Memory B cell (primary cell): Measurements from ENCODE around the gene SKAP2.

Experiments used
- ATAC-seq: fragments of 150-1000 bp; cut with Tn5 transposase; 2 replicates; pipeline ENCODE4 v1.10.0; 2021; ENCODE audit warnings: low read depth, mild to moderate bottlenecking, moderate library complexity
- DNase-seq, 2 donors: peaks; one replicate each; pipeline ENCODE4 v3.0.0; 2022; ENCODE audit warnings: low spot score in 2 of 2
- H3K27ac Mint-ChIP-seq: one replicate; pipeline ENCODE4 v1.8.0; 2022; ENCODE audit warnings: mild to moderate bottlenecking, moderate library complexity, mixed read lengths
- H3K27me3 Mint-ChIP-seq: one replicate; pipeline ENCODE4 v1.8.0; 2022; ENCODE audit warnings: mixed read lengths
- H3K36me3 Mint-ChIP-seq: one replicate; pipeline ENCODE4 v1.8.0; 2022; ENCODE audit warnings: mild to moderate bottlenecking, mixed read lengths
- H3K4me1 Mint-ChIP-seq: one replicate; pipeline ENCODE4 v1.8.0; 2022; ENCODE audit warnings: mixed read lengths
- H3K4me3 Mint-ChIP-seq: one replicate; pipeline ENCODE4 v1.8.0; 2022; ENCODE audit warnings: mild to moderate bottlenecking, moderate library complexity, mixed read lengths
- H3K9me3 Mint-ChIP-seq: one replicate; pipeline ENCODE4 v1.8.0; 2022; ENCODE audit warnings: mixed read lengths

SKAP2 gene

DNA sequence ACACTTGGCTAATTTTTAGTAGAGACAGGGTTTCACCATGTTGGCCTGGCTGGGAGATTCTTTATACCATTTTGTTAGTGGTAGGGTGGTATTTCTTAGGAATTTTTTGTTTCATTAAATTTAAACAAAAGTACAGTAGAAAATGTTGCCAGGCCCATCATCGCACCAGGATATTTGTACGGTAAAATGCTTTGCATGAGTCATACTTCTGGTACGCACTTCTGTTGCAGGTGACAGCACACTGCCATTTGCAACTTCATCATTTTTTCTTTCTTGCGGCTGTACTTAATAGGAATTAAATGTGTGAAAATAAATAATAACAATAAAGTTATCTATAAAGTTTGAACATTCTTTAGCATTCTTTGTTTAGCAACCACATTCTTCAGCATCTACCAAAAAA, 195.6 kb downstream of the SKAP2 start:
- H3K4me1 Mint-ChIP-seq: peaks cover 8% of the 10 kb centered on the region
- DNase-seq: no peak
- no peak overlapping the region for H3K27ac Mint-ChIP-seq
- no peak overlapping the region for H3K4me3 Mint-ChIP-seq
- H3K36me3 Mint-ChIP-seq: peaks cover 3% of the 10 kb centered on the region
- ATAC-seq: no peak
- H3K9me3 Mint-ChIP-seq: no peaks in the 10 kb centered on the region
- no peaks in the 10 kb centered on the region for H3K27me3 Mint-ChIP-seq

DNA sequence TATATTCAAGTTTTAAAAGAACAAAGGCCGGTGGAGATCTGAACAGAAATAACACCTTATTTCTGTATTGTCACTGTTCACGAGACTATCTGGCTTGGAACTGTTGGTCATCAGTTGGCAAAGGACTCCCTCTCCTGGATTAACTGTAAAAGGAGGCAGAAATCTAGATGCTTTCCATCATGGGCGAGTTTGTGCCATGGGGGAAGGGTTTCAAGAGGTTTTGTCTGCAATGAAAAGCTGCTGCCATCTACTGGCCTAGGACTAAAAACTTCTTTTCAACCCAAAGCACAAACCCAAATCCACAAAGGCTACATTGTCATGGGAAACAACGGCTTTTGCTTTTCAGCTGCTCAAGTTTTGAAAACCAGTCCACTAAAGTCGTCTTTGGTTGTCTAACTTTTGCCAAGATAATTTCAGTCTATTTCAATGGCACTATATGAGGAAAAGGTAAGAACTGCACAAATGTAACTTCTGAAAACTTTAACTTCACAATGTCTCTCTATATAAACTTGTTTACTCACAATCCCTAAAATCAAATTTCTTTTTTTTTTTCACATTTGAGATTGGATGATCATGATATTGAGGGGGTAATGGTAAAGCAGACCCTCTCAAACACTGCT, 196.8 kb downstream of the SKAP2 start:
- peak; percentile 38 to 44 for DNase-seq

DNA sequence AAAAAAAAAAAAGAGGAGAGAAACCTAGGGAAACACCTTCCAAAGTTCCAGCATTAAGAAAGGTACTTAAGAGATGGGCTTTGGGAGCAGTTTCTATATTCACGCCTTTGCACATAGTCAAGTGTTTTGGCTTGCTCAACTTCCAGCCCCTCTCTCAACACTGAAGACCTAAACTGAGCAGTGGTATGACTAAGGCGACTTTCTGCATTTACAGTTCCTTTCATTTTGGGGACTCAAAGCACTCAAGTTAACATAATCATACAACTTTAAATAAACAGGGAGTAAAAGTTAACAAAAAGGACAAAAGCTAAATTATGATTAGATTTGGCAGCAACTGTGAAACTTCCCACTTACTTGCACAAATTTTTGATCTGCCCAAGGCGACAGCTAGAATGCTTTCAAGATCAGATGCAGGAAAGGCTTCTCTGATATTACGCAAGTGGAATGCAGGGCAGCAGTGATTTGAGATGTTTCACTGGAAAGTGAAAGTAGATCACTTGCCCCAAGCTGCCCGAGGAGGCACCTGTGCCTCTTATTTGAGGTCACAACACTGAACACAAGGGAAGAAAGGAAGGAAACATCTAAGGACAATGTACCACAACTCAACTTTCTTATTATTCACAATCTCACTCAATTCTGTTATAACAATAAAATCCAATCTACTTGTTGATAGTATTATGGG, 199.5 kb downstream of the SKAP2 start:
- DNase-seq (no peak), ATAC-seq (peak; percentile 74)
- Mint-ChIP-seq H3K4me1 (peaks cover 8% of the 10 kb centered on the region), H3K27me3 (no peaks in the 10 kb centered on the region), H3K4me3 (no peak overlapping the region), H3K36me3 (no peaks in the 10 kb centered on the region), H3K9me3 (no peaks in the 10 kb centered on the region), H3K27ac (no peak overlapping the region)

More for the DNA sequence above, 196.8 kb downstream of the SKAP2 start:
- Mint-ChIP-seq H3K36me3 (peaks cover 3% of the 10 kb centered on the region), H3K4me3 (no peak overlapping the region), H3K9me3 (no peaks in the 10 kb centered on the region), H3K4me1 (peaks cover 8% of the 10 kb centered on the region), H3K27me3 (no peaks in the 10 kb centered on the region), H3K27ac (no peak overlapping the region)
- peak; percentile 50 for ATAC-seq

DNA sequence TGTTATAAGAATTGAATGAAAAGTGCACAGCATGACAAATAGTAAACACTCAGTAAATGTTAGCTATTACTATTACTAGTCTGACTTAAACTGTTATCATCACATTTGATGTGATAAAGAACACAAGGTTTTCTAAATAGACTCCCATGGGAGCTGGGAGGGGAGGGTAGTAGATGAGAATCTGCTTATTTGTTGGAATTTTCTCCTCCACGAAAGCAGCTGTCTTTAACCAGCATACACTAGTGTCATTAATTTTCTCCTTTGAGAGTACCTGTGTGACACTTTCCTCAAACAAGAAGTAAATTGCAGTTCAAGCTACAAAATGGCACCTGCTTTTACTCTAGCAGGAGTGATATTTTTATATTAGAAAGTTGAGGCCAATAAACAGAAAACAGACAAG, 200.1 kb downstream of the SKAP2 start:
- Mint-ChIP-seq H3K4me1 (peaks cover 8% of the 10 kb centered on the region), H3K9me3 (no peaks in the 10 kb centered on the region), H3K36me3 (no peaks in the 10 kb centered on the region), H3K27ac (no peak overlapping the region), H3K27me3 (no peaks in the 10 kb centered on the region), H3K4me3 (no peak overlapping the region)
- ATAC-seq (no peak), DNase-seq (no peak)

GRCh38 chr7:26663874-26664273, 200.5 kb downstream of the SKAP2 start:
- Mint-ChIP-seq H3K4me1 (peaks cover 8% of the 10 kb centered on the region), H3K36me3 (no peaks in the 10 kb centered on the region), H3K4me3 (no peak overlapping the region), H3K27me3 (no peaks in the 10 kb centered on the region), H3K27ac (no peak overlapping the region), H3K9me3 (no peaks in the 10 kb centered on the region)
- no peak for DNase-seq
- no peak for ATAC-seq

DNA sequence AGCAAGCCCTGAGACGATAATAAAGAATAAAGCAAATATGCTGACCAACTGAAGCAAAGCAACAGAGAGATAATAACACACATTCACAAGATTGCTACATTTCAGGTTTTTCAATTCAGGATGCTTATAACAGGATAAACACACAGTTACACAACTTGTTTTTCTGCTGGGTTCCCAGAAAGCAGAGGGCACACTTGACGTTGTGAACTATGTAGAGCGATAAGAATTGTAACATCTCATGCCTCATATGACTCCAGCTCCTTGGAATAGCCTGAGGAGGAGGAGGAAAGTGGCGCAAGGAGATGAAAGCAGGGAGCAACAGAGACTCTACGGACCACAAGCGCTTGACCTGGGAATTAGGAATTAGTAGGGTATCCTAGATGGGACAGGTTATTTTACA, 201.7 kb downstream of the SKAP2 start:
- peaks cover 8% of the 10 kb centered on the region for H3K4me1 Mint-ChIP-seq
- ATAC-seq: no peak
- DNase-seq: no peak
- H3K27me3 Mint-ChIP-seq: no peaks in the 10 kb centered on the region
- no peaks in the 10 kb centered on the region for H3K36me3 Mint-ChIP-seq
- no peak overlapping the region for H3K4me3 Mint-ChIP-seq
- no peaks in the 10 kb centered on the region for H3K9me3 Mint-ChIP-seq
- no peak overlapping the region for H3K27ac Mint-ChIP-seq

DNA sequence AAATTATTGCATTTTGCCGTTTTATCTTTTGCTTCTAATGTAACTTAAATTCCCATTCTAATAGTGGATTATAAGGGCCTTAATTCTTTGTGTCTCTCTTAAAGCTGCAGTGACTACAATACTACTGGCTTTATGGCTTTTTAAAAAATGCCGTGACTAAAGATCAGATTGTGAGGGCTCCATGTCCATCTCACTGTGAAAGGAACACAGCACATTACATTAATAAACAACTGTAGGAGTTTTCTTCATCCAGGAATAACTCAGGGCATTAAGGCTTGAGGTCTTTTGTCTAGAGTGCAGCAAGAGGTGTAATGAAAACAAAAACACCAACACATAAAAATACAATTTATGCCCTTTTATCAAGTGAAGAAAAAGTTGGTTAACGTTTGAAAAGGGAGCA, 205.3 kb downstream of the SKAP2 start:
- no peaks in the 10 kb centered on the region for H3K9me3 Mint-ChIP-seq
- no peaks in the 10 kb centered on the region for H3K36me3 Mint-ChIP-seq
- no peaks in the 10 kb centered on the region for H3K4me1 Mint-ChIP-seq
- H3K27ac Mint-ChIP-seq: no peak overlapping the region
- H3K4me3 Mint-ChIP-seq: no peak overlapping the region
- DNase-seq: no peak
- no peak for ATAC-seq
- H3K27me3 Mint-ChIP-seq: no peaks in the 10 kb centered on the region

DNA sequence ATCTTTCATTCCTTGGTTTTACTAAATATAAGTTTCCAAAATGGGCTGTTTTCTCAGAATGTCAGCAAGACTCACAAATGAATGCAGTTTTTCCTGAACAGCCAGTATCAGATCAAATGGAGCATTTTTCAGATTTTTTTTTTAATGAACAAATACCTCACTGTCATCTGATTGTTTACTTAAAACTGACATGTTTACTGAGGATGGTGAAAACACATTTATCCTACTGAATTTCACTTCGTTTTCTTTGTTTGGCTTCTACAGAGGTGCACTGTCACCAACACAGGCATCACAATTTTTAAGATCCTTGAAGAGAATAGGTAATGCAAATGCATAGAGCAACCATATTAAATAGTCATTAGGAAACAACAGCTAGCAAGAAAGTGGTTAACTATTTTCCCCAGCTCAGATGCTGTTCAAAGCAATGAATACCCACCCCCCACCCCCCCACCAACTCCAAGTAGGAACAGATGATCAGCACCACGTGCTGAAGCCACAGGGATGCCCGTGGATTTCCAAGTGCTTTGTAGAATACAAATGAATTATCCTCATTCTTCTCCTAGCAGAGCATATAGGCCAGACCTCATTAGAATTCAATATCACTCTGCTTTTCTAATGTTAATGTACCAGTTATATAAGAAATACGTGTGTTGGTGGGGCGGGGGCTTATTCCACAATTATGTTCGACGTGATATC, 205.9 kb downstream of the SKAP2 start:
- ATAC-seq (no peak), DNase-seq (no peak)
- H3K27me3 Mint-ChIP-seq: no peaks in the 10 kb centered on the region
- no peaks in the 10 kb centered on the region for H3K4me1 Mint-ChIP-seq
- no peak overlapping the region for H3K27ac Mint-ChIP-seq
- no peaks in the 10 kb centered on the region for H3K9me3 Mint-ChIP-seq
- no peak overlapping the region for H3K4me3 Mint-ChIP-seq
- no peaks in the 10 kb centered on the region for H3K36me3 Mint-ChIP-seq

- Mint-ChIP-seq H3K4me1 (no peaks in the 10 kb centered on the region), H3K27ac (no peak overlapping the region), H3K9me3 (no peaks in the 10 kb centered on the region), H3K27me3 (no peaks in the 10 kb centered on the region), H3K36me3 (no peaks in the 10 kb centered on the region), H3K4me3 (no peak overlapping the region)
- DNase-seq (no peak), ATAC-seq (no peak)
Measured at GRCh38 chr7:26657686-26658388, 206.6 kb downstream of the SKAP2 start.

GRCh38 chr7:26657206-26657641, 207.2 kb downstream of the SKAP2 start:
- Mint-ChIP-seq H3K27me3 (no peaks in the 10 kb centered on the region), H3K27ac (no peak overlapping the region), H3K4me1 (no peaks in the 10 kb centered on the region), H3K9me3 (no peaks in the 10 kb centered on the region), H3K36me3 (no peaks in the 10 kb centered on the region), H3K4me3 (no peak overlapping the region)
- no peak for ATAC-seq
- no peak for DNase-seq

GRCh38 chr7:26656735-26657134, 207.7 kb downstream of the SKAP2 start:
- ATAC-seq (no peak), DNase-seq (no peak)
- Mint-ChIP-seq H3K4me1 (no peaks in the 10 kb centered on the region), H3K27ac (no peak overlapping the region), H3K9me3 (no peaks in the 10 kb centered on the region), H3K27me3 (no peaks in the 10 kb centered on the region), H3K4me3 (no peak overlapping the region), H3K36me3 (peaks cover 1% of the 10 kb centered on the region)

DNA sequence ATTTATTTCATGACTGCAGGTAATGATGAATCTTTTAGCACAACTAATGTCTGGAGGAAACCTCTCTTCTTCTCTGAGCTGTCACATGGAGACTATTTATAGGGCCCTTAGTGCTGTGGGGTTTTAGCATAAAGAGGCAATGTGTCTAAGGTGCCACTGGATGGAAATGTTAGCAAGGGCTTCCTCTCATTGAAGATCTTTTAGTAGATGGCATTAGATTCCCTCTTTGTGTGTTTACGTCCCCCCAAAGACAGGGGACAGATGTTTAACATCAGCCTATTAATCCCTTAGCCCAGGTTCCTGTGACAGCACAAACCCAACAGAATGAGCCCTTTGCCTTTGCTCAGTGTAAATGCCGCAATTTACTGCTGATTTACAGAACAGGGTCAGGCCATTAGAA, 208.6 kb downstream of the SKAP2 start:
- Mint-ChIP-seq H3K4me3 (no peak overlapping the region), H3K4me1 (no peaks in the 10 kb centered on the region), H3K36me3 (peaks cover 2% of the 10 kb centered on the region), H3K27me3 (no peaks in the 10 kb centered on the region), H3K27ac (no peak overlapping the region), H3K9me3 (no peaks in the 10 kb centered on the region)
- ATAC-seq (no peak), DNase-seq (no peak)

DNA sequence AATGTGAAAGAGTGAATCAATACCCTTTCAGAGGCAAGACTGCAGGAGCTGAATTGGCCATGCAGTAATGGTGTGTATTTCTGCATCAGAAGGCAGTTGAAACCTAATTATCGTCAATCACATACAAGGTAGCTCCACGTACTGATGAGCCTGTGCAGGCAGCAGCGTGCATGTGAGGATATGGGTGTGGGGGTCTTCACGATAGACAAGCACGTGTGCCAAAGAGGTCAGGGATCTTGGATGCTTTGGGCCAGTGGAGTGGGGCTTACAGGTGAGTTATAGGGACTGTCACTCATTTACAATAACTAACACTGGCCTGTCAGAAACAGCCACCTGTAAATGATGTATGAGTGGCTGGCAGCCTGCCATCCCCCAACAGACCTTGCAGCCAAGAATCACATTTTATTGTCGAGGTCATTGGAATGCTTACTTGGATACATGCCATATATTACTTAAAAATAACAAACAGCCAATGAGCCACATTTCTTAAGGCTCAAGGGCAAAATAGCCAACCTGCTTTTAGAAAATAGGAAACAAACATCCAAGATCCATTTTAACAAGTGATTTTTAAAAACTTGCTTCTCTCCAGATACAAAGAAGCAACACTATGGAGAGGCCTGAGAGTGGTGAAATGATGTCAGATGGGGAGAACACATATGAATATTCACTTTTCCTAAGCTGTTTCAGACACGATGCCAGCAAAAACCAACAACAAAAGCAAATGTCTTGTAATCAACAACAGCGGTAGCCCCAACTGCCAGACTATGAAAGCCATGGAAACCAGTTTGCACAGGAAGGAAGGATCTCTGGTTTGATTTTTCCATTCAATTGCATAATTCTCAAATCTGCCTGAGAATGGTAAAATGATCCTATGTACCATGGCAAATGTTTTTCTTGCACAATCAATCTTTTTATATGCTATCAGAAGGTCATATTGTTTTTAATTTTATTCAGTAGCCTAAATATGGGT, 210.7 kb downstream of the SKAP2 start:
- Mint-ChIP-seq H3K4me1 (no peaks in the 10 kb centered on the region), H3K36me3 (peaks cover 4% of the 10 kb centered on the region), H3K27ac (no peak overlapping the region), H3K4me3 (no peak overlapping the region), H3K27me3 (no peaks in the 10 kb centered on the region), H3K9me3 (no peaks in the 10 kb centered on the region)
- DNase-seq: no peak
- no peak for ATAC-seq
